NOMO-1 treated with DMSO at 0.1 percent for 48 hours (cell line): ENCODE measurements around the gene DRAP1.

Experiments used
- DNase-seq: peaks from one replicate; lab custom pipeline; 2025; ENCODE audit not compliant: unreplicated experiment; lab: John Stamatoyannopoulos, UW

Gene DRAP1

GRCh38 chr11:65900899-65901180 lies 18.4 kb upstream of the DRAP1 start:
- no peak for DNase-seq

- DNase-seq, result no peak
Observed at GRCh38 chr11:65903068-65903481, 16.2 kb upstream of the DRAP1 start.

GRCh38 chr11:65903715-65904114 lies 15.5 kb upstream of the DRAP1 start:
- DNase-seq, result no peak

GRCh38 chr11:65906602-65907001 lies 12.6 kb upstream of the DRAP1 start:
- no peak for DNase-seq

GRCh38 chr11:65907878-65908277 lies 11.3 kb upstream of the DRAP1 start:
- no peak for DNase-seq

- peak; percentile 18 for DNase-seq
Observed at GRCh38 chr11:65911682-65912568, 7.3 kb upstream of the DRAP1 start.

GRCh38 chr11:65912845-65913244 lies 6.4 kb upstream of the DRAP1 start:
- no peak for DNase-seq

GRCh38 chr11:65915101-65915820 lies 4.0 kb upstream of the DRAP1 start:
- DNase-seq, result no peak

GRCh38 chr11:65915821-65916251 lies 3.4 kb upstream of the DRAP1 start:
- no peak for DNase-seq

- no peak for DNase-seq
Observed at GRCh38 chr11:65916391-65916790, 2.8 kb upstream of the DRAP1 start.

GRCh38 chr11:65917077-65917433 lies 2.2 kb upstream of the DRAP1 start:
- DNase-seq, result no peak

- no peak for DNase-seq
Observed at GRCh38 chr11:65917434-65918210, 1.6 kb upstream of the DRAP1 start.

GRCh38 chr11:65918211-65919140 lies 750 bp upstream of the DRAP1 start, which contains the start of gene C11orf68:
Gene C11orf68 (minus strand): TSS chr11:65919062. CDS start chr11:65919031, 31 bp downstream.
- peak; percentile 20 for DNase-seq

GRCh38 chr11:65919573-65920371 lies 546 bp downstream of the DRAP1 start:
- no peak for DNase-seq

GRCh38 chr11:65920372-65920802 lies 1.2 kb downstream of the DRAP1 start:
- DNase-seq, result no peak

- DNase-seq, result no peak
Observed at GRCh38 chr11:65921033-65921555, 1.9 kb downstream of the DRAP1 start.

GRCh38 chr11:65921876-65922275 lies 2.6 kb downstream of the DRAP1 start:
- no peak for DNase-seq

GRCh38 chr11:65922565-65922964 lies 3.3 kb downstream of the DRAP1 start:
- DNase-seq, result no peak

- no peak for DNase-seq
Observed at GRCh38 chr11:65925397-65925796, 6.2 kb downstream of the DRAP1 start.
